Nephron (organoid): Measurements from ENCODE around the gene FUT3.

ENCODE experiments used
- H3K27ac Mint-ChIP-seq, 3 experiments: 2 replicates each; pipeline ENCODE4 v1.8.0; 2020; ENCODE audit warnings: mixed read lengths in 3 of 3, mild to moderate bottlenecking in 2 of 3, moderate library complexity in 1 of 3
- H3K27me3 Mint-ChIP-seq: 2 replicates; pipeline ENCODE4 v1.8.0; 2021; ENCODE audit warnings: low read depth, mild to moderate bottlenecking, moderate library complexity, mixed read lengths
- H3K36me3 Mint-ChIP-seq: 2 replicates; pipeline ENCODE4 v1.8.0; 2020; ENCODE audit warnings: low read depth, mixed read lengths
- H3K4me1 Mint-ChIP-seq: 2 replicates; pipeline ENCODE4 v1.8.0; 2020; ENCODE audit warnings: mixed read lengths
- H3K4me3 Mint-ChIP-seq, 3 experiments: 2 replicates each; pipeline ENCODE4 v1.8.0; 2020; ENCODE audit warnings: mild to moderate bottlenecking in 3 of 3, mixed read lengths in 3 of 3, moderate library complexity in 2 of 3
- H3K9me3 Mint-ChIP-seq: 2 replicates; pipeline ENCODE4 v1.8.0; 2020; ENCODE audit warnings: mixed read lengths
- CTCF ChIP-seq, 3 experiments: fragments of 200-600 bp; sonication (generic); IDR thresholded peaks; one replicate each; pipeline ENCODE4 v1.5.0; 2021; ENCODE audit warnings: antibody characterized with exemption in 3 of 3; ENCODE audit not compliant: unreplicated experiment in 3 of 3

FUT3 gene

GRCh38 chr19:5805462-5806132, 45.7 kb downstream of the FUT3 start:
- H3K27me3 Mint-ChIP-seq = peaks cover 49% of the 10 kb centered on the region
- TF ChIP-seq CTCF (IDR thresholded peaks at IDR 0.05; ENCODE audit: unreplicated experiment in 3 of 3) = peak; percentile 71 to 81 (median 71)

GRCh38 chr19:5804516-5805461, 46.5 kb downstream of the FUT3 start, which contains the start of gene NRTN:
NRTN (plus strand) TSS chr19:5805067; CDS start chr19:5824166, 19,099 bp downstream.
- no peak for TF ChIP-seq CTCF (IDR thresholded peaks at IDR 0.05; ENCODE audit: unreplicated experiment in 3 of 3)
- H3K27me3 Mint-ChIP-seq = peaks cover 49% of the 10 kb centered on the region
- H3K4me3 Mint-ChIP-seq = peak within 1 kb of the TSS; percentile 76 to 83 (median 79)
- peak within 1 kb of the TSS in 1 of 3 experiments; percentile 61 for H3K27ac Mint-ChIP-seq
- no peaks in the 10 kb centered on the region for H3K9me3 Mint-ChIP-seq
- no peaks in the 10 kb centered on the region for H3K36me3 Mint-ChIP-seq
- peaks cover 16% of the 10 kb centered on the region for H3K4me1 Mint-ChIP-seq

More at GRCh38 chr19:5805462-5806132, 45.7 kb downstream of the FUT3 start:
- Mint-ChIP-seq H3K4me3 (peak overlapping the region; percentile 53 to 68 (median 65)), H3K36me3 (no peaks in the 10 kb centered on the region), H3K27ac (no peak overlapping the region), H3K9me3 (no peaks in the 10 kb centered on the region), H3K4me1 (peaks cover 16% of the 10 kb centered on the region)

- peaks cover 48% of the 10 kb centered on the region for H3K27me3 Mint-ChIP-seq
- H3K4me1 Mint-ChIP-seq = peaks cover 24% of the 10 kb centered on the region
- H3K36me3 Mint-ChIP-seq = no peaks in the 10 kb centered on the region
- peak overlapping the region in 2 of 3 experiments; percentile 61 to 66 for H3K27ac Mint-ChIP-seq
- TF ChIP-seq CTCF (IDR thresholded peaks at IDR 0.05; ENCODE audit: unreplicated experiment in 3 of 3) = peak; percentile 95 to 99 (median 99)
- peak overlapping the region; percentile 76 to 83 (median 79) for H3K4me3 Mint-ChIP-seq
- H3K9me3 Mint-ChIP-seq = no peaks in the 10 kb centered on the region
Observed at GRCh38 chr19:5803752-5804515, 47.3 kb downstream of the FUT3 start.

- H3K36me3 Mint-ChIP-seq = no peaks in the 10 kb centered on the region
- no peak for TF ChIP-seq CTCF (IDR thresholded peaks at IDR 0.05; ENCODE audit: unreplicated experiment in 3 of 3)
- H3K9me3 Mint-ChIP-seq = no peaks in the 10 kb centered on the region
- peak overlapping the region in 2 of 3 experiments; percentile 19 to 66 for H3K27ac Mint-ChIP-seq
- peaks cover 42% of the 10 kb centered on the region for H3K27me3 Mint-ChIP-seq
- peaks cover 26% of the 10 kb centered on the region for H3K4me1 Mint-ChIP-seq
- H3K4me3 Mint-ChIP-seq = peak overlapping the region; percentile 69 to 78 (median 70)
Observed at GRCh38 chr19:5803441-5803751, 47.9 kb downstream of the FUT3 start.

GRCh38 chr19:5801796-5802619, 49.2 kb downstream of the FUT3 start:
- TF ChIP-seq CTCF (IDR thresholded peaks at IDR 0.05; ENCODE audit: unreplicated experiment in 3 of 3) = no peak
- Mint-ChIP-seq H3K9me3 (no peaks in the 10 kb centered on the region), H3K27ac (peak overlapping the region in 2 of 3 experiments; percentile 26 to 63), H3K36me3 (no peaks in the 10 kb centered on the region), H3K4me1 (peaks cover 26% of the 10 kb centered on the region), H3K27me3 (peaks cover 34% of the 10 kb centered on the region), H3K4me3 (peak overlapping the region; percentile 44 to 70 (median 57))
